ENCODE data around the gene KAZN.

GRCh38 chr1:14923727-14924452 lies 325.4 kb downstream of the KAZN start:
- no peak for TF ChIP-seq EZH2 (IDR thresholded peaks at IDR 0.05; ENCODE audit: borderline replicate concordance, low read length)
- TF ChIP-seq CTCF (IDR thresholded peaks at IDR 0.05; ENCODE audit: low read length) = no peak
